Lower leg skin (tissue), 4 donors: ENCODE measurements around the gene PDK3. TPM values are rescaled to one million over a fixed set of nuclear protein-coding genes. Genes with fewer than 3 reads are reported as not detected.

Source experiments
- DNase-seq, 2 donors: peaks; one replicate each; pipeline ENCODE4 v3.0.0-alpha.2; 2019; ENCODE audit warnings: low spot score in 2 of 2
- H3K4me3 ChIP-seq: fragments of 200-600 bp; sonication (generic); 2 replicates; pipeline ENCODE4 v1.5.1; 2017; ENCODE audit warnings: mild to moderate bottlenecking, low read depth; ENCODE audit not compliant: poor library complexity, severe bottlenecking
- CTCF ChIP-seq, 3 donors: fragments of 450-650 bp; IDR thresholded peaks; one replicate each; pipeline ENCODE4 v1.5.1; 2016; ENCODE audit warnings: antibody characterized with exemption in 3 of 3, mild to moderate bottlenecking in 3 of 3, moderate library complexity in 2 of 3
- POLR2A ChIP-seq, 2 donors: fragments of 450-650 bp; IDR thresholded peaks; one replicate each; pipeline ENCODE4 v1.6.1; 2016 to 2017; ENCODE audit warnings: antibody characterized with exemption in 2 of 2, mild to moderate bottlenecking in 1 of 2, moderate library complexity in 1 of 2
- WGBS, 2 donors: methylation state at CpG; one replicate each; pipeline ENCODE4 v1.1.5; 2018; 5-methylcytosine and 5-hydroxymethylcytosine counted together
- intact Hi-C: fragments of 100-400 bp; cut with DNase I; formaldehyde crosslinking; loops from one replicate; pipeline ENCODE4 v1.15.0; 2023; ENCODE audit warnings: low total_unique reads
- total RNA-seq, 4 donors: library from RNA; depleted of rRNA; stranded (reverse); fragments of >200 nt; gene quantifications; one replicate each; pipeline ENCODE4 v1.1.0, GENCODE V29; 2016

Gene PDK3
- total RNA-seq, 4 donors from 2014 or later = 16.7 to 62.4 (median 40.1) TPM

GRCh38 chrX:24553011-24553410 is 87.9 kb downstream of the PDK3 start:
- no peak for TF ChIP-seq CTCF (IDR thresholded peaks at IDR 0.05)
- no peak for TF ChIP-seq POLR2A (IDR thresholded peaks at IDR 0.05)
- intact Hi-C loops = no loop called here
- H3K4me3 ChIP-seq = no peak overlapping the region
- DNase-seq = no peak
- WGBS, 2 donors = 30 to 50% methylated on average over 4 of the region's 4 CpGs

DNA sequence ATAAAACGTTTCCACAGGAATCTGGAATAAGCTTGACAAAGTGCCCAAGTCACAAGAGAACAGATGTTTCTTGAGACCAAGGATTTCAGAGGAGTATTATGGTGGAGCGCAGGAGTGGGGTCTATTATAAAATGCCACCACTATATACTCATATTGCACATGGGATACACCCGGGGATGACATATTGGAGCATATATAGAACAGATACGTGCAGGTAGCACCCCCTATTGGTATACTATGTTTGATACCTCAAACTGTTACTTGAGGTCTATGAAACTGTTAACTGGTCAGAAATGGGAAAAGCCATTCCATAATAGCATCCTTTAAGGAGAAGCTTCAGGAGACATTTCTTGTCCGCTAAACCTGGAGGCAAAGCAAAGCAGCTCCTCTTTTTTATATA is 96.0 kb downstream of the PDK3 start:
- WGBS, 2 donors = 65 to 74% methylated on average over 5 of the region's 5 CpGs
- DNase-seq = no peak
- H3K4me3 ChIP-seq = no peak overlapping the region
- intact Hi-C loops = no loop called here
- TF ChIP-seq CTCF (IDR thresholded peaks at IDR 0.05) = no peak
- TF ChIP-seq POLR2A (IDR thresholded peaks at IDR 0.05) = no peak

DNA sequence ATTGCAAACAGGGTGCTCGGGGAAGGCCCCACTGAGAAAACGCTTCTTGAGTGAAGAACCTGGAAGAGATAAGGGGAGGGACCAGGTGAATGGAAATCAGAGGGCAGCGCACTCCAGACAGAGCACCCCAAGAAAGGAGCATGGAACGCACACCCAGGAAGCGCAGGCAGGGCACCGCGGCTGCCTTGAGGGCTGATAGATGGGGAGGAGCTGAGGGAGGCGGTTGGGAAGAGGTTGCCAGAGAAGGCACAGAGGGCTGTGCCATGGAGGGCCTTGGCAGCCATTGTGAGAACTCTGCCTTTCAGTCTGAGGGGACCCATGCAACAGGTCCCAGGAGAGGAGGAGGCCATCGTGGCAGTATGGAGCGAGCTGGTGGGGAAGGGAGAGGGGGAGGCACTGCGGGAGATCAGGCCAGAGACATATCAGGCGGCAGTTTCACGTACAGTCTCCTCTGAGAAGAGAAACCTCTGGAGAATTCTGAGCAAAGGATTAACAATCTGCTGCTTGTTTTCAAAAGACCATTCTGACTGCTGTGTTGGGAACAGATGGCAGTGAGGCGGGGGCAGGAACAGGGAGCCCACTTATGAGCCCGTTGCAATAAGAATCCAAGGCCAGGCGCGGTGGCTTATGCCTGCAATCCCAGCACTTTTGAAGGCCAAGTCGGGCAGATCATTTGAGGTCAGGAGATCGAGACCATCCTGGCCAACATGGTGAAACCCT is 98.4 kb downstream of the PDK3 start:
- intact Hi-C loops = no loop called here
- TF ChIP-seq CTCF (IDR thresholded peaks at IDR 0.05) = no peak
- TF ChIP-seq POLR2A (IDR thresholded peaks at IDR 0.05) = no peak
- WGBS, 2 donors = 85 to 98% methylated on average over 19 of the region's 19 CpGs
- H3K4me3 ChIP-seq = no peak overlapping the region
- DNase-seq = no peak

GRCh38 chrX:24566240-24566639 is 101.2 kb downstream of the PDK3 start:
- WGBS, 2 donors = 58 to 64% methylated on average over 3 of the region's 3 CpGs
- no peak for TF ChIP-seq CTCF (IDR thresholded peaks at IDR 0.05)
- TF ChIP-seq POLR2A (IDR thresholded peaks at IDR 0.05) = no peak
- DNase-seq = no peak
- intact Hi-C loops = no loop called here
- H3K4me3 ChIP-seq = no peak overlapping the region

GRCh38 chrX:24567169-24567568 is 102.1 kb downstream of the PDK3 start:
- no peak overlapping the region for H3K4me3 ChIP-seq
- no peak for TF ChIP-seq POLR2A (IDR thresholded peaks at IDR 0.05)
- no peak for TF ChIP-seq CTCF (IDR thresholded peaks at IDR 0.05)
- 53 to 68% methylated on average over 4 of the region's 4 CpGs for WGBS, 2 donors
- intact Hi-C loops = no loop called here
- DNase-seq = no peak

GRCh38 chrX:24574743-24575142 is 109.7 kb downstream of the PDK3 start:
- intact Hi-C loops = no loop called here

More at GRCh38 chrX:24574743-24575142, 109.7 kb downstream of the PDK3 start:
- TF ChIP-seq CTCF (IDR thresholded peaks at IDR 0.05) (no peak), POLR2A (IDR thresholded peaks at IDR 0.05) (no peak)
- WGBS, 2 donors = 52 to 65% methylated on average over 4 of the region's 4 CpGs
- DNase-seq = no peak
- H3K4me3 ChIP-seq = no peak overlapping the region
